ENCODE results near the gene LACC1. TPM values are rescaled to one million over a fixed set of nuclear protein-coding genes. Genes with fewer than 3 reads are reported as not detected.
A peak's percentile ranks its signal among the peaks of the same experiment; 100 is the strongest.

Gene LACC1
- total RNA-seq, 1 experiment from 2014 or later: 7.2 TPM

DNA sequence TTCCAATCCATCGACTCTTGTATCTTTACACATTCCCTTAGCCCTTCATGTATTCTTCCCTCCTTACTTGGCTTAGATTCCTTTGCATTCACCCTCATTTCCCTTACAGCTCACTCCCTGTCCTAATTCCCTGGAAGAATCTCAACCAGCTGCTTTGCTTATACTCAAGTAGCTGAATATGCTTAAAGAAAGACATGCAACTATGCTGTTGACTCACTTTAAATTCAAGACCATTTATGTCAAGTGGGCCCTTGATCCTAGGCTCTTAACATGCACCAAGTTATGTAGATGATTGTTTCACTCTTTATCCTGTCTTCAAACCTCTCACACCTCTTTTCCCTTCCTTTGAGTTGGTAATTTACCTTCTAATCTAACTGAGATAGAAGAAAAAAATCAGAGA, 7.5 kb upstream of the LACC1 start:
- POLR2A ChIA-PET: no interaction called here

DNA sequence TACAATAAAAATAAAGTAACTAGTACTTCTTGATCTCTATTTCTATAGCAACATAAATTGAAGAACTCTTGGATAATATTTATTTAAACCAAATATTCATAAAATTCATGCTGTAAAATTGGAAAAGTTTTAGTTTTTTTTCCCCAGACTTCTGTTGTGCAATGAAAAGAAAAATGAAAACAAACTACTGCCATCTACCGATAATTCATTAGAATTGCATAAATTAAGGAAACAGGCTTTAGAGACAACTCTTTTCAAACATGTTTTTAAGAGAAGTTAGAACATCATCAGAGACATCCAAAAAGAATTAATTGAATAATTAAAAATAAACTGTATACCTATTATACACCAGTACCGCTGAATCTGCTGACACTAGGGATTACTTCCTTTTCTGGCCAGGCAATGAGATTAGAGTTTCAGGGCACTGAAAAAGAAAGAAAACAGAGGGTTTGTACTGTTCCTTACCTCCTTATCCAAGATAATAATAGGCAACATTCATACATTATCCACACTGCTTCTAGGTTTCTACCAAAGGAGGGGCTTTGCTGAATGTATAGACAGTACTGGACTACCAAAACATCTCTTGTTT, 5.1 kb upstream of the LACC1 start:
- Mint-ChIP-seq H3K36me3 (ENCODE audit: insufficient read depth, unreplicated experiment) (peaks cover 10% of the 10 kb centered on the region), H3K4me1 (ENCODE audit: low read depth, unreplicated experiment) (peaks cover 13% of the 10 kb centered on the region), H3K4me3 (ENCODE audit: unreplicated experiment) (no peak overlapping the region), H3K27me3 (ENCODE audit: insufficient read depth, unreplicated experiment) (no peaks in the 10 kb centered on the region), H3K9me3 (ENCODE audit: unreplicated experiment) (no peaks in the 10 kb centered on the region), H3K27ac (ENCODE audit: unreplicated experiment) (no peak overlapping the region)
- no peak overlapping the region for H3K4me3 ChIP-seq (ENCODE audit: low read depth, low read length)
- H3K4me1 ChIP-seq: 0 out of 2 replicates have a peak, but pooled peaks cover 5% of the 10 kb centered on the region
- no TSS peak for BruUV-seq (replicated peaks)
- intact Hi-C loops (cut with micrococcal nuclease; ENCODE audit: unreplicated experiment): loop anchor here (5.0 to 10.0 kb wide), 3 partner anchors 87 to 572 kb away; partner anchors contain the start of gene ENOX1
- TF ChIP-seq, protein P1, sequence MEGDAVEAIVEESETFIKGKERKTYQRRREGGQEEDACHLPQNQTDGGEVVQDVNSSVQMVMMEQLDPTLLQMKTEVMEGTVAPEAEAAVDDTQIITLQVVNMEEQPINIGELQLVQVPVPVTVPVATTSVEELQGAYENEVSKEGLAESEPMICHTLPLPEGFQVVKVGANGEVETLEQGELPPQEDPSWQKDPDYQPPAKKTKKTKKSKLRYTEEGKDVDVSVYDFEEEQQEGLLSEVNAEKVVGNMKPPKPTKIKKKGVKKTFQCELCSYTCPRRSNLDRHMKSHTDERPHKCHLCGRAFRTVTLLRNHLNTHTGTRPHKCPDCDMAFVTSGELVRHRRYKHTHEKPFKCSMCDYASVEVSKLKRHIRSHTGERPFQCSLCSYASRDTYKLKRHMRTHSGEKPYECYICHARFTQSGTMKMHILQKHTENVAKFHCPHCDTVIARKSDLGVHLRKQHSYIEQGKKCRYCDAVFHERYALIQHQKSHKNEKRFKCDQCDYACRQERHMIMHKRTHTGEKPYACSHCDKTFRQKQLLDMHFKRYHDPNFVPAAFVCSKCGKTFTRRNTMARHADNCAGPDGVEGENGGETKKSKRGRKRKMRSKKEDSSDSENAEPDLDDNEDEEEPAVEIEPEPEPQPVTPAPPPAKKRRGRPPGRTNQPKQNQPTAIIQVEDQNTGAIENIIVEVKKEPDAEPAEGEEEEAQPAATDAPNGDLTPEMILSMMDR (IDR thresholded peaks at IDR 0.05; ENCODE audit: insufficient read depth in 1 of 2, low read depth in 1 of 2, low read length in 1 of 2, severe bottlenecking in 1 of 2, unreplicated experiment in 1 of 2): peak; percentile 36 to 58
- DNase-seq: peak in 1 of 2 experiments; percentile 10
- ChIA-PET CTCF (interaction anchor here (0.7 kb wide), 1 partner anchor 358 kb away, joined by 3 read pairs; no protein-coding TSS in a partner anchor), POLR2A (no interaction called here)
- H3K27me3 ChIP-seq (replicated peaks; ENCODE audit: control insufficient read depth, insufficient read depth, low read length): no peaks in the 10 kb centered on the region
- H3K9me3 ChIP-seq: no peaks in the 10 kb centered on the region
- no peaks in the 10 kb centered on the region; the same call in 1 of the 2 replicates for H3K36me3 ChIP-seq (ENCODE audit: control insufficient read depth, insufficient read depth, low read length)

More for the DNA sequence above, 7.5 kb upstream of the LACC1 start:
- BruUV-seq (replicated peaks): no TSS peak
- H3K9me3 ChIP-seq: no peaks in the 10 kb centered on the region
- Mint-ChIP-seq H3K27me3 (ENCODE audit: insufficient read depth, unreplicated experiment) (no peaks in the 10 kb centered on the region), H3K4me1 (ENCODE audit: low read depth, unreplicated experiment) (no peaks in the 10 kb centered on the region), H3K27ac (ENCODE audit: unreplicated experiment) (no peak overlapping the region), H3K36me3 (ENCODE audit: insufficient read depth, unreplicated experiment) (peaks cover 5% of the 10 kb centered on the region), H3K4me3 (ENCODE audit: unreplicated experiment) (no peak overlapping the region), H3K9me3 (ENCODE audit: unreplicated experiment) (no peaks in the 10 kb centered on the region)
- H3K27me3 ChIP-seq (replicated peaks; ENCODE audit: control insufficient read depth, insufficient read depth, low read length): no peaks in the 10 kb centered on the region
- TF ChIP-seq, protein P1 (IDR thresholded peaks at IDR 0.05; ENCODE audit: insufficient read depth in 1 of 2, low read depth in 1 of 2, low read length in 1 of 2, severe bottlenecking in 1 of 2, unreplicated experiment in 1 of 2): no peak
- CTCF ChIA-PET: no interaction called here
- no peak for DNase-seq
- intact Hi-C loops (cut with micrococcal nuclease; ENCODE audit: unreplicated experiment): loop anchor here (10.0 kb wide), 1 partner anchor 207 kb away; no protein-coding TSS in a partner anchor
- no peak overlapping the region for H3K4me3 ChIP-seq (ENCODE audit: low read depth, low read length)
- no peaks in the 10 kb centered on the region for H3K4me1 ChIP-seq
- H3K36me3 ChIP-seq (ENCODE audit: control insufficient read depth, insufficient read depth, low read length): no peaks in the 10 kb centered on the region; the same call in 1 of the 2 replicates

- H3K4me3 Mint-ChIP-seq (ENCODE audit: unreplicated experiment): no peak overlapping the region
- no peaks in the 10 kb centered on the region for H3K9me3 Mint-ChIP-seq (ENCODE audit: unreplicated experiment)
- TF ChIP-seq, protein P1 (IDR thresholded peaks at IDR 0.05; ENCODE audit: insufficient read depth in 1 of 2, low read depth in 1 of 2, low read length in 1 of 2, severe bottlenecking in 1 of 2, unreplicated experiment in 1 of 2): no peak
- ChIA-PET CTCF (no interaction called here), POLR2A (no interaction called here)
- H3K4me3 ChIP-seq (ENCODE audit: low read depth, low read length): no peak overlapping the region
- peaks cover 9% of the 10 kb centered on the region for H3K36me3 Mint-ChIP-seq (ENCODE audit: insufficient read depth, unreplicated experiment)
- H3K36me3 ChIP-seq (ENCODE audit: control insufficient read depth, insufficient read depth, low read length): no peaks in the 10 kb centered on the region; the same call in 1 of the 2 replicates
- no peak for DNase-seq
- no peaks in the 10 kb centered on the region for H3K27me3 ChIP-seq (replicated peaks; ENCODE audit: control insufficient read depth, insufficient read depth, low read length)
- H3K4me1 ChIP-seq: 0 out of 2 replicates have a peak, but pooled peaks cover 5% of the 10 kb centered on the region
- H3K9me3 ChIP-seq: no peaks in the 10 kb centered on the region
- peaks cover 13% of the 10 kb centered on the region for H3K4me1 Mint-ChIP-seq (ENCODE audit: low read depth, unreplicated experiment)
- no peaks in the 10 kb centered on the region for H3K27me3 Mint-ChIP-seq (ENCODE audit: insufficient read depth, unreplicated experiment)
- no peak overlapping the region for H3K27ac Mint-ChIP-seq (ENCODE audit: unreplicated experiment)
- intact Hi-C loops (cut with micrococcal nuclease; ENCODE audit: unreplicated experiment): loop anchor here (5.0 to 10.0 kb wide), 3 partner anchors 89 to 574 kb away; partner anchors contain the start of gene ENOX1
- BruUV-seq (replicated peaks): no TSS peak
These were observed 3.3 kb upstream of the LACC1 start for GRCh38 chr13:43876366-43876765.
